Liver (tissue), 9 donors: ENCODE results near the gene SPTB. TPM values are rescaled to one million over a fixed set of nuclear protein-coding genes. Genes with fewer than 3 reads are reported as not detected.

Experiments used
- DNase-seq: peaks from one replicate; pipeline ENCODE4 v3.0.0-alpha.2; 2017; ENCODE audit warnings: low spot score
- H3K27ac ChIP-seq, 2 donors: one replicate each; pipeline ENCODE4 v1.7.0; 2013; ENCODE audit warnings: inconsistent platforms in 2 of 2, low read length in 2 of 2, control low read depth in 1 of 2, low read depth in 1 of 2, mild to moderate bottlenecking in 1 of 2
- H3K27me3 ChIP-seq, 4 donors: one replicate each; pipeline versions ENCODE4 v1.6.1 to v1.7.0; 2013; ENCODE audit warnings: low read length in 3 of 4, inconsistent platforms in 1 of 4, mild to moderate bottlenecking in 1 of 4, moderate library complexity in 1 of 4; ENCODE audit not compliant: control insufficient read depth in 4 of 4, insufficient read depth in 4 of 4
- H3K36me3 ChIP-seq, 4 donors: one replicate each; pipeline versions ENCODE4 v1.6.1 to v1.7.0; 2013; ENCODE audit warnings: low read length in 3 of 4, mild to moderate bottlenecking in 3 of 4, low read depth in 1 of 4, moderate library complexity in 1 of 4; ENCODE audit not compliant: control insufficient read depth in 4 of 4, insufficient read depth in 3 of 4
- H3K4me1 ChIP-seq, 4 donors: one replicate each; pipeline versions ENCODE4 v1.6.1 to v1.7.0; 2013; ENCODE audit warnings: low read length in 3 of 4, mild to moderate bottlenecking in 3 of 4, moderate library complexity in 1 of 4; ENCODE audit not compliant: control insufficient read depth in 4 of 4, insufficient read depth in 4 of 4
- H3K4me3 ChIP-seq, 3 donors: one replicate each; pipeline versions ENCODE4 v1.6.1 to v1.7.0; 2013; ENCODE audit warnings: low read length in 3 of 3, control low read depth in 1 of 3, low read depth in 1 of 3, mild to moderate bottlenecking in 1 of 3
- H3K9ac ChIP-seq, 2 donors: one replicate each; pipeline ENCODE4 v1.7.0; 2013; ENCODE audit warnings: low read length in 2 of 2, mild to moderate bottlenecking in 2 of 2, moderate library complexity in 2 of 2, control low read depth in 1 of 2, low read depth in 1 of 2
- H3K9me3 ChIP-seq, 4 donors: one replicate each; pipeline versions ENCODE4 v1.6.1 to v1.7.0; 2013; ENCODE audit warnings: low read length in 3 of 4; ENCODE audit not compliant: control insufficient read depth in 4 of 4
- ATF3 ChIP-seq: IDR thresholded peaks from 2 replicates; pipeline ENCODE4 v1.6.1; 2016; ENCODE audit warnings: antibody characterized with exemption
- CTCF ChIP-seq: fragments of 150-350 bp; IDR thresholded peaks from 2 replicates; pipeline ENCODE4 v1.5.1; 2017; ENCODE audit warnings: improper control_type of control experiment, low read depth, low read length; ENCODE audit not compliant: missing input control
- EGR1 ChIP-seq, 2 donors: IDR thresholded peaks; 2 replicates each; pipeline ENCODE4 v1.6.1; 2016 to 2018; ENCODE audit warnings: antibody characterized with exemption in 2 of 2, low read depth in 2 of 2
- FOXA1 ChIP-seq: IDR thresholded peaks from 2 replicates; pipeline ENCODE4 v1.6.1; 2016; ENCODE audit warnings: antibody characterized with exemption
- FOXA2 ChIP-seq: IDR thresholded peaks from 2 replicates; pipeline ENCODE4 v1.6.1; 2016; ENCODE audit warnings: antibody characterized with exemption
- GABPA ChIP-seq, 2 donors: IDR thresholded peaks in 1 of 2; conservative IDR thresholded peaks in 1 of 2; 2 replicates each; pipeline ENCODE4 v1.6.1; 2016; ENCODE audit warnings: antibody characterized with exemption in 2 of 2, mild to moderate bottlenecking in 1 of 2, moderate library complexity in 1 of 2
- HNF4A ChIP-seq, 2 donors: conservative IDR thresholded peaks; 2 replicates each; pipeline ENCODE4 v1.6.1; 2016; ENCODE audit warnings: antibody characterized with exemption in 2 of 2, mild to moderate bottlenecking in 2 of 2
- HNF4G ChIP-seq: IDR thresholded peaks from 2 replicates; pipeline ENCODE4 v1.6.1; 2016; ENCODE audit warnings: antibody characterized with exemption
- JUND ChIP-seq, 2 donors: IDR thresholded peaks; 2 replicates each; pipeline ENCODE4 v1.6.1; 2016; ENCODE audit warnings: antibody characterized with exemption in 2 of 2
- MAX ChIP-seq: IDR thresholded peaks from 2 replicates; pipeline ENCODE4 v1.6.1; 2016; ENCODE audit warnings: antibody characterized with exemption
- NR2F2 ChIP-seq: IDR thresholded peaks from 2 replicates; pipeline ENCODE4 v1.6.1; 2016; ENCODE audit warnings: antibody characterized with exemption
- RAD21 ChIP-seq, 2 donors: IDR thresholded peaks; 2 replicates each; pipeline ENCODE4 v1.6.1; 2016; ENCODE audit warnings: antibody characterized with exemption in 2 of 2, mild to moderate bottlenecking in 2 of 2
- REST ChIP-seq: IDR thresholded peaks from 2 replicates; pipeline ENCODE4 v1.6.1; 2016; ENCODE audit warnings: antibody characterized with exemption, mild to moderate bottlenecking
- RXRA ChIP-seq, 2 donors: IDR thresholded peaks; 2 replicates each; pipeline ENCODE4 v1.6.1; 2017 to 2018; ENCODE audit warnings: antibody characterized with exemption in 2 of 2, mild to moderate bottlenecking in 1 of 2
- SP1 ChIP-seq: IDR thresholded peaks from 2 replicates; pipeline ENCODE4 v1.6.1; 2018; ENCODE audit warnings: antibody characterized with exemption, mild to moderate bottlenecking
- TAF1 ChIP-seq: conservative IDR thresholded peaks from 2 replicates; pipeline ENCODE4 v1.6.1; 2016; ENCODE audit warnings: antibody characterized with exemption, mild to moderate bottlenecking
- YY1 ChIP-seq: IDR thresholded peaks from 2 replicates; pipeline ENCODE4 v1.6.1; 2016; ENCODE audit warnings: antibody characterized with exemption, mild to moderate bottlenecking
- ZBTB33 ChIP-seq: IDR thresholded peaks from 2 replicates; pipeline ENCODE4 v1.6.1; 2016; ENCODE audit warnings: antibody characterized with exemption
- WGBS: extraction: QIAGEN DNeasy Blood & Tissue Kit; methylation state at CpG from one replicate; pipeline ENCODE4 v1.1.7; 2013; 5-methylcytosine and 5-hydroxymethylcytosine counted together
- polyA plus RNA-seq, 2 donors: library from polyadenylated mRNA; stranded (reverse) in 1 of 2; unstranded in 1 of 2; fragments of 200-250 nt in 1 of 2; fragments of >200 nt in 1 of 2; fragmentation: Nextera tagmentation in 1 of 2; extraction: Ambion mirVana in 1 of 2; gene quantifications; one replicate each; pipeline versions ENCODE4 v1.2.1 to v1.2.3, GENCODE V29; 2013 to 2015
- total RNA-seq, 2 donors: library from RNA; depleted of rRNA; stranded (reverse); fragments of >200 nt; gene quantifications; one replicate each; pipeline ENCODE4 v1.2.3, GENCODE V29; 2014
- donor health status: healthy.
- donor health status: healthy.
- donor health status: healthy.
- donor health status: healthy.
- donor health status: healthy.

SPTB gene
- total and polyA plus RNA-seq, 4 donors = 0.12 to 332 (median 0.26) TPM

- no peaks in the 10 kb centered on the region for H3K27me3 ChIP-seq
- H3K36me3 ChIP-seq = no peaks in the 10 kb centered on the region
- H3K27ac ChIP-seq = no peak overlapping the region
- WGBS = 88% methylated on average over 7 of the region's 7 CpGs
- no peak overlapping the region for H3K4me3 ChIP-seq
- H3K9me3 ChIP-seq = no peaks in the 10 kb centered on the region
- H3K9ac ChIP-seq = no peak overlapping the region
- H3K4me1 ChIP-seq = peaks cover 0 to 3% (median 0%) of the 10 kb centered on the region in 4 donors
- no peak for DNase-seq
- TF ChIP-seq FOXA1 (no peak), EGR1 (IDR thresholded peaks at IDR 0.05; ENCODE audit: low read depth in 2 of 2) (no peak), CTCF (no peak), FOXA2 (no peak), NR2F2 (no peak), GABPA (IDR thresholded peaks at IDR 0.05 in 1 of 2, conservative IDR thresholded peaks at IDR 0.05 in 1 of 2) (no peak), HNF4G (no peak), SP1 (no peak), REST (no peak), ATF3 (no peak), HNF4A (conservative IDR thresholded peaks at IDR 0.05) (no peak), RXRA (IDR thresholded peaks at IDR 0.05) (no peak), JUND (IDR thresholded peaks at IDR 0.05) (no peak), RAD21 (IDR thresholded peaks at IDR 0.05) (no peak), YY1 (no peak), MAX (no peak), ZBTB33 (no peak), TAF1 (no peak)
These were observed 64.5 kb downstream of the SPTB start for GRCh38 chr14:64815257-64815656.
